ENCODE results near the gene GSN. TPM values are rescaled to one million over a fixed set of nuclear protein-coding genes. Genes with fewer than 3 reads are reported as not detected.

The GSN gene
- polyA plus RNA-seq, 3 donors from 2014 or later = 199 to 325 (median 226) TPM

GRCh38 chr9:121281614-121282276, 13.8 kb downstream of the GSN start:
- H3K27me3 Mint-ChIP-seq (ENCODE audit: low read depth in 3 of 3) = peaks cover 0 to 7% (median 2%) of the 10 kb centered on the region in 3 donors
- no peak for DNase-seq
- H3K36me3 Mint-ChIP-seq = peaks cover 6 to 18% (median 8%) of the 10 kb centered on the region in 3 donors
- H3K4me1 Mint-ChIP-seq = peaks cover 37 to 74% of the 10 kb centered on the region in 2 donors
- no peaks in the 10 kb centered on the region for H3K9me3 Mint-ChIP-seq
- H3K4me3 Mint-ChIP-seq = no peak overlapping the region
- H3K27ac Mint-ChIP-seq = no peak overlapping the region

- no peak for DNase-seq
- Mint-ChIP-seq H3K27ac (peak overlapping the region in 3 of 6 donors; percentile 45 to 85 (median 67)), H3K9me3 (no peaks in the 10 kb centered on the region), H3K27me3 (ENCODE audit: low read depth in 3 of 3) (peaks cover 0 to 7% (median 2%) of the 10 kb centered on the region in 3 donors), H3K4me3 (peak overlapping the region in 1 of 5 donors; percentile 25), H3K4me1 (peaks cover 39 to 73% of the 10 kb centered on the region in 2 donors), H3K36me3 (peaks cover 6 to 18% (median 8%) of the 10 kb centered on the region in 3 donors)
Observed at GRCh38 chr9:121282277-121283079, 14.5 kb downstream of the GSN start.

GRCh38 chr9:121283080-121283398, 15.1 kb downstream of the GSN start:
- H3K9me3 Mint-ChIP-seq = no peaks in the 10 kb centered on the region
- peak overlapping the region in 3 of 6 donors; percentile 49 to 85 (median 67) for H3K27ac Mint-ChIP-seq
- H3K4me1 Mint-ChIP-seq = peaks cover 44 to 73% of the 10 kb centered on the region in 2 donors
- no peak for DNase-seq
- H3K4me3 Mint-ChIP-seq = no peak overlapping the region
- peaks cover 6 to 18% (median 8%) of the 10 kb centered on the region in 3 donors for H3K36me3 Mint-ChIP-seq
- H3K27me3 Mint-ChIP-seq (ENCODE audit: low read depth in 3 of 3) = peaks cover 0 to 7% (median 2%) of the 10 kb centered on the region in 3 donors

GRCh38 chr9:121283856-121284732, 16.1 kb downstream of the GSN start:
- H3K4me1 Mint-ChIP-seq = peaks cover 43 to 70% of the 10 kb centered on the region in 2 donors
- H3K4me3 Mint-ChIP-seq = no peak overlapping the region
- peaks cover 0 to 7% (median 2%) of the 10 kb centered on the region in 3 donors for H3K27me3 Mint-ChIP-seq (ENCODE audit: low read depth in 3 of 3)
- no peaks in the 10 kb centered on the region for H3K9me3 Mint-ChIP-seq
- H3K27ac Mint-ChIP-seq = no peak overlapping the region
- H3K36me3 Mint-ChIP-seq = peaks cover 6 to 25% (median 8%) of the 10 kb centered on the region in 3 donors
- DNase-seq = no peak

- H3K4me1 Mint-ChIP-seq = peaks cover 39 to 62% of the 10 kb centered on the region in 2 donors
- H3K27me3 Mint-ChIP-seq (ENCODE audit: low read depth in 3 of 3) = peaks cover 0 to 4% (median 2%) of the 10 kb centered on the region in 3 donors
- H3K27ac Mint-ChIP-seq = no peak overlapping the region
- H3K36me3 Mint-ChIP-seq = peaks cover 6 to 29% (median 8%) of the 10 kb centered on the region in 3 donors
- no peak overlapping the region for H3K4me3 Mint-ChIP-seq
- H3K9me3 Mint-ChIP-seq = no peaks in the 10 kb centered on the region
- DNase-seq = no peak
Observed at GRCh38 chr9:121284733-121285451, 16.9 kb downstream of the GSN start.

- Mint-ChIP-seq H3K4me1 (peaks cover 38 to 54% of the 10 kb centered on the region in 2 donors), H3K27ac (peak overlapping the region in 2 of 6 donors; percentile 62 to 66), H3K4me3 (peak overlapping the region in 3 of 5 donors; percentile 5 to 33 (median 24)), H3K9me3 (no peaks in the 10 kb centered on the region), H3K36me3 (peaks cover 6 to 29% (median 8%) of the 10 kb centered on the region in 3 donors), H3K27me3 (ENCODE audit: low read depth in 3 of 3) (peaks cover 0 to 4% (median 2%) of the 10 kb centered on the region in 3 donors)
- DNase-seq = no peak
Observed at GRCh38 chr9:121285835-121286687, 18.1 kb downstream of the GSN start.

GRCh38 chr9:121286688-121286972, 18.7 kb downstream of the GSN start:
- no peak for DNase-seq
- H3K27ac Mint-ChIP-seq = peak overlapping the region in 2 of 6 donors; percentile 14 to 41
- H3K36me3 Mint-ChIP-seq = peaks cover 6 to 28% (median 7%) of the 10 kb centered on the region in 3 donors
- peak overlapping the region in 2 of 5 donors; percentile 3 to 6 for H3K4me3 Mint-ChIP-seq
- H3K9me3 Mint-ChIP-seq = no peaks in the 10 kb centered on the region
- H3K4me1 Mint-ChIP-seq = peaks cover 38 to 48% of the 10 kb centered on the region in 2 donors
- peaks cover 0 to 4% (median 2%) of the 10 kb centered on the region in 3 donors for H3K27me3 Mint-ChIP-seq (ENCODE audit: low read depth in 3 of 3)

GRCh38 chr9:121286973-121287741, 19.2 kb downstream of the GSN start:
- Mint-ChIP-seq H3K9me3 (no peaks in the 10 kb centered on the region), H3K4me3 (peak overlapping the region in 2 of 5 donors; percentile 6 to 33), H3K36me3 (peaks cover 4 to 25% (median 6%) of the 10 kb centered on the region in 3 donors), H3K27ac (peak overlapping the region in 1 of 6 donors; percentile 41), H3K27me3 (ENCODE audit: low read depth in 3 of 3) (peaks cover 0 to 4% (median 2%) of the 10 kb centered on the region in 3 donors), H3K4me1 (peaks cover 36 to 44% of the 10 kb centered on the region in 2 donors)
- peak in 1 of 3 donors; percentile 27 for DNase-seq

GRCh38 chr9:121288673-121289025, 20.7 kb downstream of the GSN start:
- no peak for DNase-seq
- H3K27ac Mint-ChIP-seq = peak overlapping the region in 1 of 6 donors; percentile 37
- H3K4me3 Mint-ChIP-seq = no peak overlapping the region
- H3K36me3 Mint-ChIP-seq = peaks cover 3 to 22% (median 4%) of the 10 kb centered on the region in 3 donors
- H3K9me3 Mint-ChIP-seq = no peaks in the 10 kb centered on the region
- H3K27me3 Mint-ChIP-seq (ENCODE audit: low read depth in 3 of 3) = peaks cover 0 to 2% (median 0%) of the 10 kb centered on the region in 3 donors
- peaks cover 34 to 44% of the 10 kb centered on the region in 2 donors for H3K4me1 Mint-ChIP-seq

GRCh38 chr9:121289026-121289771, 21.2 kb downstream of the GSN start:
- peak overlapping the region in 1 of 6 donors; percentile 62 for H3K27ac Mint-ChIP-seq

GRCh38 chr9:121289772-121290370, 21.9 kb downstream of the GSN start:
- DNase-seq = no peak
- H3K36me3 Mint-ChIP-seq = peaks cover 3 to 14% (median 4%) of the 10 kb centered on the region in 3 donors
- H3K9me3 Mint-ChIP-seq = no peaks in the 10 kb centered on the region
- H3K4me1 Mint-ChIP-seq = peaks cover 27 to 35% of the 10 kb centered on the region in 2 donors
- H3K4me3 Mint-ChIP-seq = no peak overlapping the region
- H3K27me3 Mint-ChIP-seq (ENCODE audit: low read depth in 3 of 3) = peaks cover 0 to 2% (median 0%) of the 10 kb centered on the region in 3 donors
- H3K27ac Mint-ChIP-seq = peak overlapping the region in 2 of 6 donors; percentile 34 to 62

More at GRCh38 chr9:121289026-121289771, 21.2 kb downstream of the GSN start:
- DNase-seq = no peak
- H3K27me3 Mint-ChIP-seq (ENCODE audit: low read depth in 3 of 3) = no peaks in the 10 kb centered on the region
- peaks cover 3 to 16% (median 4%) of the 10 kb centered on the region in 3 donors for H3K36me3 Mint-ChIP-seq
- H3K9me3 Mint-ChIP-seq = no peaks in the 10 kb centered on the region
- peaks cover 31 to 42% of the 10 kb centered on the region in 2 donors for H3K4me1 Mint-ChIP-seq
- H3K4me3 Mint-ChIP-seq = no peak overlapping the region

Data from immature natural killer cell (primary cell).